Measurements from ENCODE around the gene AHDC1. TPM values are rescaled to one million over a fixed set of nuclear protein-coding genes. Genes with fewer than 3 reads are reported as not detected.
A peak's percentile ranks its signal among the peaks of the same experiment; 100 is the strongest.

Gene AHDC1
- total and polyA plus RNA-seq, 2 experiments from 2014 or later, result 3.9 to 5.3 TPM

DNA sequence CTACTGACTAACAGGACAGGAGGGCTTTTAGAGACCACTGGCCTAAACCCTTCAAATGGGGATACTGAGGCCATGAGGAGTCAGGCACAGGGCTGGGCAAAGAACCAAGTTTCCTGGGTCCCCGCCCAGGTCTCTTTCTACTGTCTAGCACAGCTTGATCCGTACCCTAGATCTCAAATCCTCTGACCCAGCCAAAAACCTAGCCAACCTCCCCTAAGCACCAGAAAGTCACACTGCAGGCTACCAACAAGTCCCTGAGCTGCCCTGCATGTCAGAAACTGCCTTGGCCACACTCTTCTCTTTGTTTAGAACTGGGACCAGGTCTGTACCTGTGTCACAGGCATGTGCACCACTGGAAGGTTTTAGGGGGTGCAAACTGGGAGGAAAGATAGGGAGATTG lies 33.6 kb downstream of the AHDC1 start:
- TF ChIP-seq EZH2 (IDR thresholded peaks at IDR 0.05; ENCODE audit: insufficient read depth, poor library complexity, severe bottlenecking) (no peak), EZH2phosphoT487 (IDR thresholded peaks at IDR 0.05; ENCODE audit: insufficient read depth, low read depth) (no peak)
- no peak overlapping the region for H3K27ac ChIP-seq
- no peak for DNase-seq
- no peaks in the 10 kb centered on the region for H3K9me2 ChIP-seq (ENCODE audit: insufficient read depth)
- peaks cover 43% of the 10 kb centered on the region for H3K4me1 ChIP-seq (ENCODE audit: insufficient read depth)
- H3F3A ChIP-seq (ENCODE audit: insufficient read depth), result peaks cover 14% of the 10 kb centered on the region
- no peak overlapping the region for H3K9ac ChIP-seq
- H3K4me2 ChIP-seq (ENCODE audit: unreplicated experiment), result no peak overlapping the region
- peaks cover 86% of the 10 kb centered on the region for H3K79me2 ChIP-seq (ENCODE audit: insufficient read depth)
- H3K27me3 ChIP-seq (replicated peaks; ENCODE audit: insufficient read depth), result no peaks in the 10 kb centered on the region
- H3K9me3 ChIP-seq (ENCODE audit: low read depth), result no peaks in the 10 kb centered on the region
- no peaks in the 10 kb centered on the region for H3K36me3 ChIP-seq (ENCODE audit: low read depth)
- in situ Hi-C loops (cut with MboI), result no loop called here
- H4K20me1 ChIP-seq (ENCODE audit: insufficient read depth), result no peaks in the 10 kb centered on the region
- H2AFZ ChIP-seq, result no peak overlapping the region
- 75 to 81% methylated on average over 2 of the region's 2 CpGs for WGBS, 2 experiments (ENCODE audit: low coverage in 1 of 2, low lambda C conversion rate in 2 of 2, missing lambda C conversion rate in 2 of 2)
- no peak overlapping the region for H3K4me3 ChIP-seq

DNA sequence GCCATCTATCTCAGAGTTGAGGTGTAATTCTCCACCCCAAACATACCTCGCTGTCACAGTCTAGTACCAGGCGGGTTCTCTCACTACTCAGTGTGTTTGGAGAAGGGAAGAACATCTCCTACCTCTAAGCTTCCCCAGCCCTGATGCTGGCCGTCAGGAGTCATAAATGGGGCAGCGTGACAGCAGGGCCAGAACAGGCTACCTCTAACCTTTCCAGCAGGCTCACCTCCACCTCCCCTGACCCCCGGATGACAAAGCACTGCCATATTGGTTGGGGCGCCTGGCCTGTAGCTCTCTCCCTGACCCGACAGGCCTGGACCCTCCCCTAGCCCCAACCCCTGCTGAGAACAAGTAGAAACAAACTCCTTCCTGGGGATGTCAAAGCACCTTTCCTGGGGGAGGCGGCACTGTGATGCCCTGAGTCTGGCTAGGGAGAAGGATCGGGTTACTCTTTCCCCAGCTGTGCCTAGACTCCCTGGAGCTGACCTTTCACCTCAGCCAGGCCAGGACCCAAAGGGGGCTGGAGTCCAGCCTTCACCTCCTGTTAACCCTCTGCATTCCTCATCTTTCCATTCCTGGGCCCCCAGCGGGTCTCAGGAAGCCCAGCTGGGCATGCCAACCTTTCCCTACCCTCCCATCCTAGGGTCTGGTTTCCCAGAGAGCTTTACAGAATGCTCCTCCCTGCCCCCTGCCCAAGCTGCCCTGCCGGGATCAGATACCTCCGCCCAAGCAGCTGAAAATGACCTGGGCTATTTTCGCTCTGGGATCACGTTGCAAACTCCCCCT lies 34.2 kb downstream of the AHDC1 start:
- no peak overlapping the region for H3K4me3 ChIP-seq
- DNase-seq, result no peak
- no peak overlapping the region for H2AFZ ChIP-seq
- TF ChIP-seq EZH2phosphoT487 (IDR thresholded peaks at IDR 0.05; ENCODE audit: insufficient read depth, low read depth) (no peak), EZH2 (IDR thresholded peaks at IDR 0.05; ENCODE audit: insufficient read depth, poor library complexity, severe bottlenecking) (no peak)
- H3K9me2 ChIP-seq (ENCODE audit: insufficient read depth), result no peaks in the 10 kb centered on the region
- no peaks in the 10 kb centered on the region for H3K9me3 ChIP-seq (ENCODE audit: low read depth)
- peaks cover 38% of the 10 kb centered on the region for H3K4me1 ChIP-seq (ENCODE audit: insufficient read depth)
- no peaks in the 10 kb centered on the region for H3K36me3 ChIP-seq (ENCODE audit: low read depth)
- WGBS, 2 experiments (ENCODE audit: low coverage in 1 of 2, low lambda C conversion rate in 2 of 2, missing lambda C conversion rate in 2 of 2), result 78 to 82% methylated on average over 14 of the region's 14 CpGs
- H3K27ac ChIP-seq, result peak overlapping the region; percentile 27; the same call in 1 of the 2 replicates
- no peaks in the 10 kb centered on the region for H3K27me3 ChIP-seq (replicated peaks; ENCODE audit: insufficient read depth)
- H4K20me1 ChIP-seq (ENCODE audit: insufficient read depth), result no peaks in the 10 kb centered on the region
- peaks cover 14% of the 10 kb centered on the region for H3F3A ChIP-seq (ENCODE audit: insufficient read depth)
- H3K9ac ChIP-seq, result no peak overlapping the region
- peaks cover 89% of the 10 kb centered on the region for H3K79me2 ChIP-seq (ENCODE audit: insufficient read depth)
- no peak overlapping the region for H3K4me2 ChIP-seq (ENCODE audit: unreplicated experiment)
- in situ Hi-C loops (cut with MboI), result no loop called here

DNA sequence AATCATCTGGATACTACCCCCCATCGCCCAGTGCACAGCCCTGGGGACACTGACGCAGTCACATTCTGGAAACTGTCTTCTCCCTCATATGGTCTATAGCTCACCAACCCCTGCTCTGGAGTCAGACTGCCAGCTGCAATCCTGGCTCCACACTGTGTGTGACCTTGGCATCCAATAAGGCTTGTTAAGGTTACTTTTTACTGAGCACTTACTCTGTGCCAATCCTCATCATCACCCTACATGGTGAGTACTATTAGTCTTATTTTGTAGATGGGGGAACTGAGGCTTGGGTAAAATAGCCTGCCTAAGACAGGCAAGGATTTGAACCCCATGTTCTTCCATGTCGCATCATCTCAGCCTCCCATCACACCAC lies 34.9 kb downstream of the AHDC1 start:
- peak overlapping the region; percentile 44 for H3K4me2 ChIP-seq (ENCODE audit: unreplicated experiment)

DNA sequence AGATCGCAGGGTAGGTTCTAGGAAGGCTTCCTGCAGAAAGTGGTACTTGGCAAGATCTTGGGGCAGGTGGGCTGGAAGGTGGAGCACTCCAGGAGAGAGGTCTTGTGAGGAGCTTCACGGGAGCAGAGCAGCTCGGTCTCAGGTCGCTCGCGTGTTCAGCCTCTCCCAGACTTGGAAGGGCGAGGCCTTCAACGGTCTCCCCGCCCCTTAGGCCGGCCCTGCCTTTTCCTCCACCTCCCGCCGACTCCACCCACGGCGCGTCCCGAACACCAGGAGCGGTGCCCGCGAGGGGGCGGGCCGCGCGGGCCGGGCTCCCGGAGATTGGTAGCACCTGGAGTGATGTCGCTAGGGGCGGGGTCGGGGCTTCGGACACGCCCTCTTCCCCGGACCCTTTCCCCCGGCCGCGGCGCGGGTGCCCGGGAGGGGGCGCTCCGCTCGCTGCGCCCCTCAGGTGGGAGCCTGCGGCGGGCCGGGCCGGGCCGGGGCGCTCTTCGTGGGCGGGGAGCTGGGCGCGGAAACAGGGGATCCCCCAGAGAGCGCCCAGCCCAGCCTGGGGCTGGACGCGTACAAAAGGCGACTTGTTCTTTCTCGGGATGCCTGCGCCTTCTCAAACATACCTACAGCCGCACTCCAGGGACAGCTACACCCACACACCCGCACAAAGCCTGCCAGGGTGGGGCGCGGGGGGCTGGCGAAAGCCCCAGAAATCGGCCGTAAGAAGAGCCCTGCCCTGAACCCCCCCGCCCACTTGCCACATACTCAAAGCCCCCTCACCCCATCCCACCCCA lies 35.5 kb downstream of the AHDC1 start:
- Histone ChIP-seq H3K4me1 (ENCODE audit: insufficient read depth) (peaks cover 39% of the 10 kb centered on the region), H3K9me2 (ENCODE audit: insufficient read depth) (no peaks in the 10 kb centered on the region), H4K20me1 (ENCODE audit: insufficient read depth) (no peaks in the 10 kb centered on the region), H3K27ac (peak overlapping the region; percentile 27), H3K9me3 (ENCODE audit: low read depth) (no peaks in the 10 kb centered on the region), H3K4me2 (ENCODE audit: unreplicated experiment) (peak overlapping the region; percentile 44), H3K4me3 (peak overlapping the region; percentile 57), H3K27me3 (replicated peaks; ENCODE audit: insufficient read depth) (no peaks in the 10 kb centered on the region), H3F3A (ENCODE audit: insufficient read depth) (peaks cover 11% of the 10 kb centered on the region), H2AFZ (no peak overlapping the region), H3K9ac (peak overlapping the region; percentile 53), H3K79me2 (ENCODE audit: insufficient read depth) (peaks cover 89% of the 10 kb centered on the region), H3K36me3 (ENCODE audit: low read depth) (no peaks in the 10 kb centered on the region)
- TF ChIP-seq EZH2phosphoT487 (IDR thresholded peaks at IDR 0.05; ENCODE audit: insufficient read depth, low read depth) (no peak), EZH2 (IDR thresholded peaks at IDR 0.05; ENCODE audit: insufficient read depth, poor library complexity, severe bottlenecking) (no peak)
- WGBS, 2 experiments (ENCODE audit: low coverage in 1 of 2, low lambda C conversion rate in 2 of 2, missing lambda C conversion rate in 2 of 2), result 5 to 12% methylated on average over 26 to 65 of the region's 65 CpGs
- in situ Hi-C loops (cut with MboI), result no loop called here
- DNase-seq, result peak; percentile 90

More for the DNA sequence above, 34.9 kb downstream of the AHDC1 start:
- no peaks in the 10 kb centered on the region for H4K20me1 ChIP-seq (ENCODE audit: insufficient read depth)
- peak overlapping the region; percentile 27; the same call in 1 of the 2 replicates for H3K27ac ChIP-seq
- DNase-seq, result peak; percentile 69
- peaks cover 14% of the 10 kb centered on the region for H3F3A ChIP-seq (ENCODE audit: insufficient read depth)
- H3K4me1 ChIP-seq (ENCODE audit: insufficient read depth), result peaks cover 39% of the 10 kb centered on the region
- TF ChIP-seq EZH2 (IDR thresholded peaks at IDR 0.05; ENCODE audit: insufficient read depth, poor library complexity, severe bottlenecking) (no peak), EZH2phosphoT487 (IDR thresholded peaks at IDR 0.05; ENCODE audit: insufficient read depth, low read depth) (no peak)
- H3K4me3 ChIP-seq, result peak overlapping the region; percentile 57
- no peaks in the 10 kb centered on the region for H3K27me3 ChIP-seq (replicated peaks; ENCODE audit: insufficient read depth)
- WGBS, 2 experiments (ENCODE audit: low coverage in 1 of 2, low lambda C conversion rate in 2 of 2, missing lambda C conversion rate in 2 of 2), result 25 to 40% methylated on average over 3 of the region's 3 CpGs
- peak overlapping the region; percentile 53 for H3K9ac ChIP-seq
- H3K36me3 ChIP-seq (ENCODE audit: low read depth), result no peaks in the 10 kb centered on the region
- H3K9me3 ChIP-seq (ENCODE audit: low read depth), result no peaks in the 10 kb centered on the region
- H2AFZ ChIP-seq, result no peak overlapping the region
- in situ Hi-C loops (cut with MboI), result no loop called here
- H3K79me2 ChIP-seq (ENCODE audit: insufficient read depth), result peaks cover 89% of the 10 kb centered on the region
- H3K9me2 ChIP-seq (ENCODE audit: insufficient read depth), result no peaks in the 10 kb centered on the region
